ENCODE data around the gene MAP2K2.

The MAP2K2 gene

DNA sequence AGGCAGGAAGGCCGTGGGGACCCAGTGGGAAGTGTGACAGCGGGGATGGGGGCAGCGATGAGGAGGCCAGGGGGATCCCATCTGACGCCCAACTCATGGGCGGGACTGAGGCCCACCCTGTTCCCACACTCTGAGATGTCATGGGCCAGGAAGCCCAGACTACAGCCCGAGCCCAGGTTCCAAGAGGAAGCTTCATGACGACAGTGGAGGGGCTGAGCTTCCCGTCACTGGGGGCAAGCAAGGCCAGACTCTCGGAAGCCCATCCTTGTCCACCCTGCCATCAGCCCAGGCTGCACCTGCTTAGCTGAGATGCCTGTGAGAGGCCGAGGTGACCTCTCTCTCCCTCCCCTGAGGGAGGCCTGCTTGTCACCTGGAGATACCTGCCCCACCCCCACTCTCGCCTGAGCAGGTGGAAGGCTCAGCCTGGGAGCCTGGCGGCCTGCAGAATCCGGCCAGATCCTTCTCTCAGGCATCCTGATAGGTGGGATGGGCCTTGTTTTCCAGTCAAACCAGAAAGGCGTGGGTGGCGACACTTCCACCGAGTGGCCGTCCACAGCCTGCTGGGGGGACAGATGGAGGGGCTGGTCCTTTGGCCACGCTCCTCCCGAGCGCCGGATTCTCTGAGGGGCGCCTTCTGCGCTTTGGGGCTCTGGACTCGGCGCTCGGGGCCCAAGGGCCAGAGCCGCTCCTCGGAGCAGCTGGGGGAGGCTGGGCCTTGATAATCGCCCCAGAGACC, 62.1 kb downstream of the MAP2K2 start:
- CTCF ChIA-PET = interaction anchor here (0.9 to 1.4 kb wide), 2 partner anchors 78 to 126 kb away, joined by 3 to 4 read pairs; no protein-coding TSS in a partner anchor
- POLR2A ChIA-PET = no interaction called here

DNA sequence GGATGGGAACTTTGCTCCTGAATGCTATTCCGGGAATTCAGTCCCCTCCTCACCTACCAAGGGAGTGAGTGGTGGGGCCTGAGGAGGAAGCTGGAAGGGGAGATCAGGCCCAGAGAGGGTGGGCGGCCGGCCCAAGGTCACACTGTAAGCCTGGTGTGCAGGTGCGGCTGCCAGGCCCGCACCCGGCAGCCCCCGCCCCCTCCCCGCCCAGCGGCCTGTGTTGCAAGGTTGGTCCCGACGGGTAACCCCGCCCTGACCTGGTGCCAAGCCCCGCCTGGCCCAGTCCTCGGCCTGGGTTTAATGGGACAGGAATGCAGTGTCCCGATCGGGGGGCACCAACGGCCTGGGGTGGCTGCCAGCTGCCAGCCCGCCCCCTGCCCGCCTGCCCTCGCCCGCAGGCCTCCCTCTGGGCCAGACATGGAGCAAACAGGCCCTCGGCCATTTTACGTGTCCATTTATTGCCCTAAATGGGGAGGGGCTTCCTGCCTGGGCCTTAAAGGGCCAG, 62.7 kb downstream of the MAP2K2 start:
- H3K4me3 ChIP-seq (ENCODE audit: low read depth, low read length) = no peak overlapping the region
- ChIA-PET CTCF (no interaction called here), POLR2A (no interaction called here)
- TF ChIP-seq, protein P1, sequence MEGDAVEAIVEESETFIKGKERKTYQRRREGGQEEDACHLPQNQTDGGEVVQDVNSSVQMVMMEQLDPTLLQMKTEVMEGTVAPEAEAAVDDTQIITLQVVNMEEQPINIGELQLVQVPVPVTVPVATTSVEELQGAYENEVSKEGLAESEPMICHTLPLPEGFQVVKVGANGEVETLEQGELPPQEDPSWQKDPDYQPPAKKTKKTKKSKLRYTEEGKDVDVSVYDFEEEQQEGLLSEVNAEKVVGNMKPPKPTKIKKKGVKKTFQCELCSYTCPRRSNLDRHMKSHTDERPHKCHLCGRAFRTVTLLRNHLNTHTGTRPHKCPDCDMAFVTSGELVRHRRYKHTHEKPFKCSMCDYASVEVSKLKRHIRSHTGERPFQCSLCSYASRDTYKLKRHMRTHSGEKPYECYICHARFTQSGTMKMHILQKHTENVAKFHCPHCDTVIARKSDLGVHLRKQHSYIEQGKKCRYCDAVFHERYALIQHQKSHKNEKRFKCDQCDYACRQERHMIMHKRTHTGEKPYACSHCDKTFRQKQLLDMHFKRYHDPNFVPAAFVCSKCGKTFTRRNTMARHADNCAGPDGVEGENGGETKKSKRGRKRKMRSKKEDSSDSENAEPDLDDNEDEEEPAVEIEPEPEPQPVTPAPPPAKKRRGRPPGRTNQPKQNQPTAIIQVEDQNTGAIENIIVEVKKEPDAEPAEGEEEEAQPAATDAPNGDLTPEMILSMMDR (IDR thresholded peaks at IDR 0.05; ENCODE audit: insufficient read depth, low read length, missing control alignments) = no peak
- no peak for DNase-seq (ENCODE audit: low read depth, low spot score)

More for the DNA sequence above, 62.1 kb downstream of the MAP2K2 start:
- no peak overlapping the region for H3K4me3 ChIP-seq (ENCODE audit: low read depth, low read length)
- TF ChIP-seq, protein P1 (IDR thresholded peaks at IDR 0.05; ENCODE audit: insufficient read depth, low read length, missing control alignments) = no peak
- no peak for DNase-seq (ENCODE audit: low read depth, low spot score)

DNA sequence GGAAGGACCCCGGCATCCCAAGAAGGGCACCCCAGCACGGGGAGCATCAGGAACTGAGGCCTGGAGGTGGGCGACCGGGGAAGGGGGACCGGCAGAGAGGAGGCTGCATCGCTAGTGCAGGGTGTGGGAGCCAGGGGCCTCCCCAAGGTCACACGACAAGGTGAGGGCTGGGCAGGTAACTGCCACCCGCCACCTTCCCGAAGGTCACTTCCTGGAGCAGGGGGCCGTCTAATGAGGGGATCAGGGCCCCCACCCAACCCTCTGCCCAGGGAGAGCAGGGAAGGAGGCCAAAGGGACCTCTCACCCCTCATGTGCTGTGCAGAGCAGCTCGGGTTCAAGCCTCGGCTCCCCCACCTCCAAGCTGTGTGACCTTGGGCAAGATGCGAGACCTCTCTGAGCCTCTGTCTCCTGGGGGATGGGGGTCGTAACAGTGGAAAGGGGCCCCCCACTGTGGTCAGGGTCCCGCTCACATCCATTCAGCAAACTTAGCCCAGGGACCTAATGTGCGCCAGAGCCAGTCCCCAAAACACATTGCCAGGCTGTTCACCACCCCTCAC, 63.2 kb downstream of the MAP2K2 start:
- CTCF ChIA-PET = no interaction called here
- H3K4me3 ChIP-seq (ENCODE audit: low read depth, low read length) = no peak overlapping the region
- TF ChIP-seq, protein P1 (IDR thresholded peaks at IDR 0.05; ENCODE audit: insufficient read depth, low read length, missing control alignments) = no peak
- POLR2A ChIA-PET = no interaction called here
- DNase-seq (ENCODE audit: low read depth, low spot score) = no peak

DNA sequence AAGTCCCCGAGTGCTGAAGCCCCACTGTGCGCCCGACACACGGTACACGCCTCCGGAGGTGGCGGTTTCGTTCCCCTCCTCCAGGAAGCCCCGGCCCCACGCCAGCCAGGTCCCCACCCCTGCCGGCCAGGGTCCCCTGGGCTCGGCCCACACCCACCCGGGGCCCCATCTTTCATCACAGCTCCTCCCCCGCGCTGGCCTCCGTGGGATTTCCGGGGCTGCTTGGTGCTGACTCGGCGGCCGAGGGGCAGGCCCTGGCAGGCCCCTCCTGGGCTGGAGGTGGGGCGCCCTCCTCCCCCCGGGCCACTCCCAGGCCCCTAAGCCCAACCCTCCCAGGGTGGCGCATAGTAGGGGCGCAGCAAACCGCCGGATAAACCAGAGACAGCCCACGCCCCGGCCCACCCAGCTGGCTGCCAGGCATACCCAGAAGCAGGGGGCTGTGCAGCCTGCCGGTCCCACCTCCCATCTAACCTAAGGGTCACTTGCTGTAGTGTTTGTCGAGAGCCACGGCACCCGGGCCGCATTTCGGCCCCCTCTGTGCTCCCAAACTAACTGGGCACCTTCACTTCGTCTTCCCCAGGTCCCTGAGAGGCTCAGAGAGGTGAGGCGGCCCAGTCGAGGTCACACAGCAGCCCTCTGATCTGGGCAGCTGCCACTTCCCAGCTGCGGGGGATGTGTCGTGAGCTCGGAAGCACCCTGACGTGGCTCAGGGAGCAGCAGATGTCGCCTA, 63.9 kb downstream of the MAP2K2 start:
- CTCF ChIA-PET = interaction anchor here (2.6 kb wide), 1 partner anchor 72 kb away, joined by 7 read pairs; no protein-coding TSS in a partner anchor
- POLR2A ChIA-PET = interaction anchor here (0.6 kb wide), 1 partner anchor 72 kb away, joined by 8 read pairs; no protein-coding TSS in a partner anchor
- DNase-seq (ENCODE audit: low read depth, low spot score) = no peak
- H3K4me3 ChIP-seq (ENCODE audit: low read depth, low read length) = no peak overlapping the region
- TF ChIP-seq, protein P1 (IDR thresholded peaks at IDR 0.05; ENCODE audit: insufficient read depth, low read length, missing control alignments) = no peak

DNA sequence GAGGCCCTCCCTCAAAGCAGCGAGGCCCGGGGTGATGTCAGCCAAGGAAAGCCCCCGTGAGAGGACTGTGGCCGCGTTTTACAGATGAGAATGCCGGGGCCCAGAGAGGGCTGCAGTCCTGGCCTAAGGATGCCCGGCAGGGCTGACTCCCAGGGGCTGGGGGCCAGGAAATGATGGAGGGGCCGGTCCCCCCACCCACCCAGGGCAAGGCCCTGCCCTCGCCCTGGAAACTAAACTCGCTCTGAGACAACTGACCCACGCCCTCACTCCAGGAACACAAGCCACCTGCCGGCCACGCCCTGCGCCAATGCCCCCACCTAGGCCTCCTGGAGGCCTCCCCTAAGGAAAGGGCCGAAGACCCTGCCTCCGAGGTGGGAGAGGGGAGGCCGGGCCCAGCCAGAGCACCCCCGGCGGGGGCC, 64.5 kb downstream of the MAP2K2 start:
- TF ChIP-seq, protein P1 (IDR thresholded peaks at IDR 0.05; ENCODE audit: insufficient read depth, low read length, missing control alignments) = no peak
- ChIA-PET CTCF (interaction anchor here (2.6 kb wide), 1 partner anchor 72 kb away, joined by 7 read pairs; no protein-coding TSS in a partner anchor), POLR2A (interaction anchor here (0.5 to 0.6 kb wide), 2 partner anchors 30 to 72 kb away, joined by 5 to 8 read pairs; no protein-coding TSS in a partner anchor)
- no peak overlapping the region; the same call in 1 of the 2 replicates for H3K4me3 ChIP-seq (ENCODE audit: low read depth, low read length)
- DNase-seq (ENCODE audit: low read depth, low spot score) = no peak
